SK-N-MC (cell line): ENCODE measurements around the gene PRKCB.

Experiments
- EZH2 ChIP-seq: fragments of 200-600 bp; sonication (generic); IDR thresholded peaks from one replicate; pipeline ENCODE4 v1.6.1; 2017; ENCODE audit warnings: antibody characterized with exemption
- POLR2AphosphoS5 ChIP-seq: IDR thresholded peaks from 2 replicates; pipeline ENCODE4 v1.6.1; 2012; ENCODE audit warnings: mild to moderate bottlenecking, low read depth, low read length, borderline replicate concordance

- no peak for TF ChIP-seq POLR2AphosphoS5
- no peak for TF ChIP-seq EZH2
Measured at GRCh38 chr16:24013054-24013636, 177.4 kb downstream of the PRKCB start.
